GM10248 (cell line): ENCODE measurements around the gene ANP32E.
"Not testable (repeated sequence)": the region's sequence is repeated elsewhere in the genome, so short reads cannot be mapped to it uniquely, and the experiment has no call there.

Source experiments
- CTCF ChIA-PET: fragments of 300-600 bp; sonication (Branson Sonifier 250); formaldehyde crosslinking; extraction: SDS; loops from one replicate; lab custom pipeline; 2021; ENCODE audit warnings: antibody characterized with exemption; lab: Yijun Ruan, JAX
- POLR2A ChIA-PET: fragments of 350-650 bp; sonication (Branson Sonifier 250); formaldehyde crosslinking; extraction: SDS; loops from one replicate; lab custom pipeline; 2020; ENCODE audit warnings: antibody characterized with exemption; lab: Yijun Ruan, JAX
- DNase-seq: peaks from one replicate; pipeline ENCODE4 v3.0.0; 2012; ENCODE audit errors: extremely low spot score
- CTCF ChIP-seq: IDR thresholded peaks from 2 replicates; pipeline ENCODE4 v1.5.1; 2012; ENCODE audit warnings: mild to moderate bottlenecking, low read depth; ENCODE audit errors: extremely low read depth, missing control alignments, control extremely low read depth

Gene ANP32E

DNA sequence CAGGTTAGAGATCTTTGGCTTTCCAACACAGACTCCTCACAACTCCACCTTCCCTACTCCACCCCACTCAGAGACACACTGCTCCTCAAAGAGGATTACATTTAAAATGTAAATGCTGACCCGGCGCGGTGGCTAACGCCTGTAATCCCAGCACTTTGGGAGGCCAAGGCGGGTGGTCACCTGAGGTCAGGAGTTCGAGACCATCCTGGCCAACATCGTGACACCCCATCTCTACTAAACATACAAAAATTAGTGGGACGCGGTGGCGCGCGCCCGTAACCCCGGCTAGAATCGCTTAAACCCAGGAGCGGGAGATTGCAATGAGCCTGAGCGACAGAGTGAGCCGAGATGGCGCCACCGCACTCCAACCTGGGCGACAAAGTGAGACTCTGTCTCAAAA lies 1.8 kb upstream of the ANP32E start:
- ChIA-PET CTCF (no interaction called here), POLR2A (no interaction called here)
- TF ChIP-seq CTCF: no peak
- no peak for DNase-seq

- DNase-seq, POLR2A ChIA-PET, CTCF ChIA-PET: not testable (repeated sequence)
Observed at GRCh38 chr1:150237176-150237575, 1.3 kb upstream of the ANP32E start.

DNA sequence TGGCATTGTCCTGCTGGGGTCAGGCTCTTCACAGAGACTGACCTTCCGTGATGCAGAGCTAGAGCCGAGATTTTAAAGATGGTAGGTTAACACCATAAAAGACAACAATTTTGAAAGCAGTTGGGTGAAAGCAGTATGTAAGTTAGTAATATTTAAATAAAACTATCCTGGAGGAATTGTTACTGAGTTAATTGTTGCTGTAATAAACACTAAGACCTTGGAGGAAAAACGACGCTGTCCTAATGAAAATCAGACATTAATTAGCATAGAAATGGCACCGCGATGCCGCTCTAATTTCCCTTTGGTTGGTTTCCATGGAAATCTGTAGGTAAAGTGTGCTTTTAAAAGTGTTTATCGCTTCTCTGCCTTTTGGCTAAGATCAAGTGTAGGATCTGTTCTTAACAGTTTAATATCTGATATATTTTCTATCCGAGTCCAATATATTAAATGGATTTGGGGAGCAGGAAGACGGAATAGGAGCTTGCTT lies 745 bp upstream of the ANP32E start:
- ChIA-PET CTCF (no interaction called here), POLR2A (interaction anchor here (0.7 kb wide), 1 partner anchor 260 kb away, joined by 3 read pairs; no protein-coding TSS in a partner anchor)
- no peak for TF ChIP-seq CTCF
- DNase-seq: no peak

DNA sequence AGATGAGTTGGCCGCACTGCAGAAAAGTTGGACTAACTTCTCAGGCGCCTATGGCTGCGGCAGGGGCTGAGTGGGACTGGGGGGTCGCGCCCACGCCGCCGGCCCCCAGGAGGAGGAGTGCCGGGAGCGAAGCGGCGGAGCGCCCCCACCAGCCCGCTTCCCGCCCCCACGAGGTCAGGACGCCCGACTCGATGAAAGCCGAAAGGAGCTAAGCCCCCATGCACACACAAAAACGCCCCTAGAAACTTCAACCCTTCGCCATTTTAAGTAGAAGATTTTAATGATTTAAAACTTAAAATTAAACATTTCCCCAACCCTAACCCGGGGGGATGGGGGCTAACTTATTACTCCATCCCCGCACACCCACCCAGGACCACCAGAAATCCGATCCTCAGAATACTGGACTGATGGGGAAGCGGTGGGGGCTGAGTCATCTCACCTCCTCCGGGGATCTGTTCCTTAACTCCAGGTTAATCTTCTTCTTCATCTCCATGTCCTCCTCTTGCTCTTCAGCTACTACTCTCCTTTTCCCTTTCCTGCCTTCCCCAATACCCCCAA lies 539 bp downstream of the ANP32E start:
- DNase-seq: no peak
- TF ChIP-seq CTCF: peak; percentile 17
- ChIA-PET POLR2A (interaction anchor here (0.6 kb wide), 1 partner anchor 243 kb away, joined by 5 read pairs; no protein-coding TSS in a partner anchor), CTCF (interaction anchor here (1.5 kb wide), 1 partner anchor 19 kb away, joined by 3 read pairs; no protein-coding TSS in a partner anchor)

DNA sequence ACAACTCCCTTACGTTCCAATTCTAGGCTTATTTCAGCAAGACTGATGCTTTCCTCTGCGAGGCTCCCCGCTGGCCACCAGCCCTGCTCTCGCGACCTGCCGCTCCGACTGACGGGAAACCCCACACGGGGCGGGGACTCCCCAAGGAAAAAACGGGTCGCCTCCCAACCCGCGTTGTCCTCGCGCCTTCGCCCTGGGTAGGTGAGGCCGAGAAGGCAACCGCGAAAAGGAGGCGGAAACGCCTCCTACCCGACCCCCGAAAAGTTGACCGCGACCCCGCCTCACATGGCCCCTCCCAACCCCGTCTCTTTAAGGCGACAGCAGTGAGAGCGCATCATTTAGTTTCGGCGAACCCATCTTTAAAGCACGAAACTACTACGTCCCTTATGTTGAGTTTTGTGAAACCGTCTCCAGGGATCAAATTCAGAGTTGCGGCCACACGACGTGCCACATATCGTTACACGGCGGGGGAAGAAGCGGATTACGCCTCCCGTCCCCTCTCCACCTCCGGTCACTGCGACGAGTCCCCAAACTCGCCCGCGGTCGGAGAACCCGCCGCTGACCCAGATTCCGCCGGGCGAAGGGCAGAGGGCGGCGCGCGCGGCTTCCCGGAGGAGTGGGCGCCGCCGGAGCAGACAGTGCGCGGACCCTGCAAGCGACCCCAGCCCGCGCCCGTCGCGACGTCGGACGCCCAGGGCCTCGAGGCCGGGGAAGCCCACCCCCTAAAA lies 1.2 kb downstream of the ANP32E start:
- peak; percentile 89 for DNase-seq
- TF ChIP-seq CTCF: no peak
- ChIA-PET POLR2A (interaction anchor here (0.6 to 0.7 kb wide), 2 partner anchors 12 to 243 kb away, joined by 5 to 6 read pairs; no protein-coding TSS in a partner anchor), CTCF (interaction anchor here (1.5 kb wide), 1 partner anchor 20 kb away, joined by 3 read pairs; no protein-coding TSS in a partner anchor)

DNA sequence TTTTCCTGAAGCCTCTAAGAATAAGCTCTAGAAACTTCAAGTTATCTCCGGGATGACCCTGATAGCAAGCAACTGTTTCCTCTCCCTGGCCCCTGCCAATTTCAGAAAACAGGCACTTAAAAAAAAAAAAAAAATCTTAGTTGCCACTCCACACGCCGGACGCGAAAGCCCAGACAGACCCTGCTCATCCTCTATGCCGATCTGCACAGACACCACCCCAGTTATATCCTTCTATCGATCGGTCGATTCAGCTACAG lies 1.7 kb downstream of the ANP32E start:
- POLR2A ChIA-PET: interaction anchor here (0.6 to 0.7 kb wide), 3 partner anchors 12 to 750 kb away, joined by 3 to 6 read pairs (median 4); partner anchors contain the start of gene PLEKHO1
- no peak for DNase-seq
- CTCF ChIA-PET: interaction anchor here (1.1 to 1.5 kb wide), 3 partner anchors 20 to 229 kb away, joined by 3 read pairs; no protein-coding TSS in a partner anchor
- TF ChIP-seq CTCF: no peak
